GM21390 (cell line): Measurements from ENCODE around the gene OR1B1.
"Not testable (repeated sequence)": the region's sequence is repeated elsewhere in the genome, so short reads cannot be mapped to it uniquely, and the experiment has no call there.

Experiments used
- ATAC-seq: cut with Tn5 transposase; IDR thresholded peaks from one replicate; pipeline ENCODE4 v1.9.1; 2021; ENCODE audit not compliant: unreplicated experiment

Gene OR1B1

GRCh38 chr9:122657527-122657926 is at the start of gene OR1B1:
TSS of gene OR1B1 (minus strand) at chr9:122657627.
- ATAC-seq: no peak

- ATAC-seq: no peak
Measured at GRCh38 chr9:122695696-122696095, 38.3 kb upstream of the OR1B1 start.

DNA sequence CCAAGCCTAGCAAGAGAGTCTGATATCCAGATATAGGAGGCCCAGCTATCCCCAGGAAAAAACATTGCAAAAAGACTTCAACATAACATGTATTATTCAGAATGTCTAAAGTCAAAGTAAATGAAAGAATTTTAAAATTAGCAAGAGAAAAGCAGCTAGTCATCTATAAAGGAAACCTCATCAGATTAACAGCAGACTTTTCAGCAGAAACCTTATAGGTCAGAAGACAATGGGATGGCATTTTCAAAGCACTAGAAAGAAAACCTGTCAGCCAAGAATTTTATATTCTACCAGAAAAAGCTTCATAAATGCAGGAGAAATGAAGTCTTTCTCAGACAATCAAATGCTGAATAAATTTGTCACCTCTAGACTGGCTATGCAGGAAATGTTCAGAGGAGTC is 27.4 kb upstream of the OR1B1 start:
- no peak for ATAC-seq

DNA sequence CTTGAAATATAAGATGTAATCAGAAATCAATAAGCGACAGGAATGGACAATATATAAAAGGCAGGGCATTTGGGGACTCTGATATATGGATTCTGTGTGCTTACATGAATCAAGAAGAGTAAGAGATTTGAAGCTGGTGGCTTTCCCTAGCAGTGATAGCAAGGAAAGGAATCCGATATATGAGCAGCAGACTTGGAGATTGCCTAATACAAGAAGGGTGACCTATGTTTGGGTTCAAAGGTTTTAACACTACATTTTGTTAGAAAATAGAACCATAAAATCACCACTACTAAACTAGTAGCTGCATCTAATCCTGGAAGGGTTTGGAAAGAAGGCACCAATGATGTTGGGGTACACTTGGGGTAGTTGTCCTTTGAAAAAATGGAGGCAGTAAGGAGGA is 15.1 kb upstream of the OR1B1 start:
- no peak for ATAC-seq

DNA sequence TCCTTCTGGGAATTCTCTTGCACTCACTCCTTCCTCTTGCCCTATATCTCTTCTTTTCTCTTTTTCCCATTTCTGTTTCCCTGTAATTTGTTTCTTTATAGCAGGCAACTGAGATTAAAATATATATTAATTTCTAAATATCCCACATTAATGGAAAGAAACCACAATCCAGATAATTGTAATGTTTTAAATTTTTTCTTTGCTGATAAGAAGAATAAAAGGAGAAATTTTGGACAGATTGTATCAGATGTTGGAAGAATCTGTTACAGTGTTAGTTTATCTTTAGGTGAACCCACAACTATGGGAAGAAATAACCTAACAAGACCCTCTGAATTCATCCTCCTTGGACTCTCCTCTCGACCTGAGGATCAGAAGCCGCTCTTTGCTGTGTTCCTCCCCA is 4.0 kb upstream of the OR1B1 start, which contains the start of gene OR1L1:
TSS of gene OR1L1 (plus strand) at position 301 of the 400 bp plus-strand sequence. CDS start at position 301, 0 bp downstream.
- ATAC-seq: no peak

GRCh38 chr9:122656378-122656777 is 1.0 kb downstream of the OR1B1 start:
- ATAC-seq: no peak

- no peak for ATAC-seq
Measured at GRCh38 chr9:122642226-122642625, 15.2 kb downstream of the OR1B1 start.

DNA sequence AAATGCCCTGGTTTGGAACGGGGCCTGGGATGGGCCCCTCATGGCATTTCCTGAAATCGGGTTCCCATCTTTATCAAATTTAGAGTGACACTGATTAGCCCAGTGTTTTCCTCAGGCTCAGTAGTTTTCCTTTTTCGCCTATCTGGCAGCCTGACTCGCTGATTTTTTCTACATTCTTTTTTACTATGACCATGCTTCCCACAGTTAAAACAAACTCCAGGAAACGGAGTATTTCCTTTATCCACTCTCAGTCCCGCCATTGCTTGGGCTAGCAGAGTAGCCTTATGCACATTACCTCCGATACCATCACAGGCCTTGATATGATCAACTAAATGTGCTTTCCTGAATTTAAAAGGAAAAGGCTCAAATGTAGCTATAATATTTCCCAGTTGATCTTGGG is 37.4 kb downstream of the OR1B1 start:
- no peak for ATAC-seq

DNA sequence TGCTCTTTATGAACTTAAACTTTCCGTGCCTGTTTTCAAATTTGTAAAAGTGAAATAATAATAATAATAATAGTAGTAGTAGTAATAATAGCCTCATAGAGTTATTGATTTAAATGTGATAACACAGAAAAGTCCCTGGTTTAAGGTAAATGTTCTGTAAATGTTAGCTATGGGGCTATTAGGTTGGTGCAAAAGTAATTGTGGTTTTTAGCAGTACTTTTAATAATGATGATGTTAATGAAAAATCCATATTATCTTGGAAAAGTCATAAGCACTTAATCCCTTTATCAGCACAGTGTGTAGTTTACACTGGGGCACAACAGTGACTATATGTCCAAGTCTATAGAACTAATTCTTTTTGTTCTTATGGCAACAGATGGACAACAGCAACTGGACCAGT is 43.1 kb downstream of the OR1B1 start, which contains the start of gene OR1Q1:
TSS of gene OR1Q1 (plus strand) at position 377 of the 400 bp plus-strand sequence. CDS start at position 377, 0 bp downstream.
- no peak for ATAC-seq

DNA sequence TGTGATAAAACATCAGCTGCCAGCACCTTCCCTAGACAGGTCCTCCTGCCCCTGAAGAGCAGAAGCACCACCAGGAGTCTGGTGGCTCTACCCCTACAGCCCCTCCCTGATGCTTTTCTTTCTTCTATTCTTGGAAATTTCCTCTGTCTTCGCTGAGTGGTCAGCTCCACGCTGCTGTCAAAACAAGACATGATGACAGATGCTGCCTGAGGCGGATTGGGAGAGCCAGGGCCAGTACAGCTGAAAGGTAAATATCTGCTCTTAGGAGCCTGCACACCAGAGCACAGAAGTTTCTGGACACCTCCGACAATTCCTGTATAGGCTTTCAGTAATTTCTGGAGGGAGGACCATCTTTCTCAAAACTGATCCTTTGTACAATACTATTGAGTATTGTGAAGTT is 47.6 kb downstream of the OR1B1 start:
- ATAC-seq: no peak

- ATAC-seq: no peak
Measured at GRCh38 chr9:122606587-122606986, 50.8 kb downstream of the OR1B1 start.

GRCh38 chr9:122605691-122606090 is 51.7 kb downstream of the OR1B1 start:
- ATAC-seq: no peak

DNA sequence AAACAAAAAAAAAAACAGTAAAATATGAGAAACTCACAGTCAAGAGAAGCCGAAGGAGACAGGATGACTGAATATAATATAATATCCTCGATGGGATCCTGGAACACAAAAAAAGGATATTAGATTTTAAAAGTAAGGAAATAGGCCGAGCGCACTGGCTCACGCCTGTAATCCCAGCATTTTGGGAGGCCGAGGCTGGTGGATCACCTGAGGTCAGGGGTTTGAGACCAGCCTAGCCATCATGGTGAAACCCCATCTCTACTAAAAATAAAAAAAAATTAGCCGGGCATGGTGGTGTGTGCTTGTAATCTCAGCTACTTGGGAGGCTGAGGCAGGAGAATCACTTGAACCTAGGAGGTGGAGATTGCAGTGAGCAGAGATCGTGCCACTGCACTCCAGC is 74.1 kb downstream of the OR1B1 start, which contains the start of gene OR1L8:
TSS of gene OR1L8 (minus strand) at position 101 of the 400 bp plus-strand sequence. CDS start 14,907 bp downstream, outside the sequence.
- not testable (repeated sequence) for ATAC-seq

GRCh38 chr9:122580360-122580759 is 77.1 kb downstream of the OR1B1 start:
- ATAC-seq: no peak

GRCh38 chr9:122579874-122580273 is 77.6 kb downstream of the OR1B1 start:
- ATAC-seq: no peak
